ENCODE data around the gene CNGA3. TPM values are rescaled to one million over a fixed set of nuclear protein-coding genes. Genes with fewer than 3 reads are reported as not detected.
"Not testable (repeated sequence)": the region's sequence is repeated elsewhere in the genome, so short reads cannot be mapped to it uniquely, and the experiment has no call there.

The CNGA3 gene
- total RNA-seq, 1 experiment from 2014 or later, result not detected

- no peak for TF ChIP-seq CTCF (IDR thresholded peaks at IDR 0.05; ENCODE audit: unreplicated experiment)
- H3K36me3 Mint-ChIP-seq (ENCODE audit: insufficient read depth, unreplicated experiment), result no peaks in the 10 kb centered on the region
- peaks cover 77% of the 10 kb centered on the region for H3K27me3 Mint-ChIP-seq (ENCODE audit: unreplicated experiment)
- no peaks in the 10 kb centered on the region for H3K9me3 Mint-ChIP-seq (ENCODE audit: low read depth, unreplicated experiment)
- no TSS peak for BruUV-seq (replicated peaks)
- H3K4me3 Mint-ChIP-seq (ENCODE audit: low read depth, unreplicated experiment), result no peak overlapping the region
- intact Hi-C loops (cut with micrococcal nuclease; ENCODE audit: unreplicated experiment), result no loop called here
- DNase-seq, result no peak
- H3K27ac Mint-ChIP-seq (ENCODE audit: unreplicated experiment), result no peak overlapping the region
- no peaks in the 10 kb centered on the region for H3K4me1 Mint-ChIP-seq (ENCODE audit: low read depth, unreplicated experiment)
- CTCF ChIA-PET, result no interaction called here
These were observed 45.9 kb upstream of the CNGA3 start for GRCh38 chr2:98300141-98300874.

- no peaks in the 10 kb centered on the region for H3K4me1 Mint-ChIP-seq (ENCODE audit: low read depth, unreplicated experiment)
- CTCF ChIA-PET, result no interaction called here
- no peaks in the 10 kb centered on the region for H3K9me3 Mint-ChIP-seq (ENCODE audit: low read depth, unreplicated experiment)
- no TSS peak for BruUV-seq (replicated peaks)
- no peak for TF ChIP-seq CTCF (IDR thresholded peaks at IDR 0.05; ENCODE audit: unreplicated experiment)
- H3K27ac Mint-ChIP-seq (ENCODE audit: unreplicated experiment), result no peak overlapping the region
- peaks cover 86% of the 10 kb centered on the region for H3K27me3 Mint-ChIP-seq (ENCODE audit: unreplicated experiment)
- H3K36me3 Mint-ChIP-seq (ENCODE audit: insufficient read depth, unreplicated experiment), result no peaks in the 10 kb centered on the region
- H3K4me3 Mint-ChIP-seq (ENCODE audit: low read depth, unreplicated experiment), result no peak overlapping the region
- intact Hi-C loops (cut with micrococcal nuclease; ENCODE audit: unreplicated experiment), result no loop called here
- no peak for DNase-seq
These were observed 44.8 kb upstream of the CNGA3 start for GRCh38 chr2:98301469-98301868.

GRCh38 chr2:98307131-98307696 lies 39.0 kb upstream of the CNGA3 start:
- H3K9me3 Mint-ChIP-seq (ENCODE audit: low read depth, unreplicated experiment); H3K36me3 Mint-ChIP-seq (ENCODE audit: insufficient read depth, unreplicated experiment); intact Hi-C loops (cut with micrococcal nuclease; ENCODE audit: unreplicated experiment); DNase-seq; BruUV-seq (replicated peaks); H3K27ac Mint-ChIP-seq (ENCODE audit: unreplicated experiment); H3K4me3 Mint-ChIP-seq (ENCODE audit: low read depth, unreplicated experiment); H3K4me1 Mint-ChIP-seq (ENCODE audit: low read depth, unreplicated experiment): not testable (repeated sequence)
- H3K27me3 Mint-ChIP-seq (ENCODE audit: unreplicated experiment), result peaks cover 95% of the 10 kb centered on the region
- CTCF ChIA-PET, result interaction anchor here (1.3 kb wide), 1 partner anchor 239 kb away, joined by 3 read pairs; no protein-coding TSS in a partner anchor

- DNase-seq, result no peak
- no peaks in the 10 kb centered on the region for H3K9me3 Mint-ChIP-seq (ENCODE audit: low read depth, unreplicated experiment)
- H3K27me3 Mint-ChIP-seq (ENCODE audit: unreplicated experiment), result peaks cover 95% of the 10 kb centered on the region
- intact Hi-C loops (cut with micrococcal nuclease; ENCODE audit: unreplicated experiment), result no loop called here
- TF ChIP-seq CTCF (IDR thresholded peaks at IDR 0.05; ENCODE audit: unreplicated experiment), result no peak
- H3K4me3 Mint-ChIP-seq (ENCODE audit: low read depth, unreplicated experiment), result no peak overlapping the region
- BruUV-seq (replicated peaks), result no TSS peak
- H3K27ac Mint-ChIP-seq (ENCODE audit: unreplicated experiment), result no peak overlapping the region
- no peaks in the 10 kb centered on the region for H3K4me1 Mint-ChIP-seq (ENCODE audit: low read depth, unreplicated experiment)
- CTCF ChIA-PET, result no interaction called here
- H3K36me3 Mint-ChIP-seq (ENCODE audit: insufficient read depth, unreplicated experiment), result no peaks in the 10 kb centered on the region
These were observed 38.2 kb upstream of the CNGA3 start for GRCh38 chr2:98308068-98308467.

- no peaks in the 10 kb centered on the region for H3K36me3 Mint-ChIP-seq (ENCODE audit: insufficient read depth, unreplicated experiment)
- no peak for DNase-seq
- peaks cover 94% of the 10 kb centered on the region for H3K27me3 Mint-ChIP-seq (ENCODE audit: unreplicated experiment)
- no peaks in the 10 kb centered on the region for H3K9me3 Mint-ChIP-seq (ENCODE audit: low read depth, unreplicated experiment)
- no peak overlapping the region for H3K27ac Mint-ChIP-seq (ENCODE audit: unreplicated experiment)
- TF ChIP-seq CTCF (IDR thresholded peaks at IDR 0.05; ENCODE audit: unreplicated experiment), result no peak
- BruUV-seq (replicated peaks), result no TSS peak
- no peaks in the 10 kb centered on the region for H3K4me1 Mint-ChIP-seq (ENCODE audit: low read depth, unreplicated experiment)
- intact Hi-C loops (cut with micrococcal nuclease; ENCODE audit: unreplicated experiment), result no loop called here
- no peak overlapping the region for H3K4me3 Mint-ChIP-seq (ENCODE audit: low read depth, unreplicated experiment)
- CTCF ChIA-PET, result no interaction called here
These were observed 37.7 kb upstream of the CNGA3 start for GRCh38 chr2:98308532-98308931.

Measured in Calu3 (cell line).